ENCODE results near the gene ZC2HC1B. TPM values are rescaled to one million over a fixed set of nuclear protein-coding genes. Genes with fewer than 3 reads are reported as not detected.

Gene ZC2HC1B
- total RNA-seq, 1 experiment from 2014 or later: not detected

GRCh38 chr6:143880412-143880811 lies 16.1 kb downstream of the ZC2HC1B start:
- ChIA-PET CTCF (no interaction called here), POLR2A (no interaction called here), RAD21 (ENCODE audit: low non-redundant PET in 1 of 2, low total read pairs in 2 of 2, uncharacterized antibody in 2 of 2, unreplicated experiment in 2 of 2) (no interaction called here)
- H3K9me2 ChIP-seq (ENCODE audit: insufficient read depth): no peaks in the 10 kb centered on the region
- H3K27me3 ChIP-seq (ENCODE audit: insufficient read depth, low read length): no peaks in the 10 kb centered on the region
- intact Hi-C loops (cut with micrococcal nuclease): no loop called here
- H3K9me3 ChIP-seq (ENCODE audit: control insufficient read depth in 1 of 2, insufficient read depth in 1 of 2, low read depth in 1 of 2, low read length in 2 of 2): no peaks in the 10 kb centered on the region
- TF ChIP-seq CBX3 (IDR thresholded peaks at IDR 0.05; ENCODE audit: low read depth) (no peak), JUND (IDR thresholded peaks at IDR 0.05) (no peak), EZH2phosphoT487 (IDR thresholded peaks at IDR 0.05; ENCODE audit: borderline replicate concordance) (no peak), ZFX (IDR thresholded peaks at IDR 0.05) (no peak), TCF7L2 (IDR thresholded peaks at IDR 0.05; ENCODE audit: borderline replicate concordance, extremely low read depth, insufficient read depth, insufficient read length) (no peak), MAX (IDR thresholded peaks at IDR 0.05) (no peak), SRF (IDR thresholded peaks at IDR 0.05; ENCODE audit: low read depth) (no peak), FOSL1 (IDR thresholded peaks at IDR 0.05; ENCODE audit: low read depth) (no peak), CTCF (IDR thresholded peaks at IDR 0.05 in 2 of 3, conservative IDR thresholded peaks at IDR 0.05 in 1 of 3; ENCODE audit: borderline replicate concordance in 1 of 3, insufficient read depth in 1 of 3, low read depth in 2 of 3, low read length in 2 of 3) (no peak), ATF3 (IDR thresholded peaks at IDR 0.05) (no peak), ZBTB33 (IDR thresholded peaks at IDR 0.05; ENCODE audit: extremely low read depth, insufficient replicate concordance, low read length) (no peak)
- DNase-seq (ENCODE audit: low read depth, low spot score) (no peak), ATAC-seq (no peak)
- no peak overlapping the region for H2AFZ ChIP-seq (ENCODE audit: low read depth, low read length, poor library complexity, severe bottlenecking)
- no peak overlapping the region for H3K4me2 ChIP-seq (ENCODE audit: low read length)
- no peaks in the 10 kb centered on the region for H3K36me3 ChIP-seq (ENCODE audit: control insufficient read depth in 1 of 2, insufficient read depth in 2 of 2, low read length in 2 of 2)
- H3K4me3 ChIP-seq (replicated peaks in 1 of 2; ENCODE audit: low read depth in 1 of 2, low read length in 2 of 2): no peak overlapping the region
- no peaks in the 10 kb centered on the region for H3K4me1 ChIP-seq (ENCODE audit: control insufficient read depth in 1 of 2, insufficient read depth in 2 of 2, low read length in 2 of 2)
- H3K9ac ChIP-seq (ENCODE audit: low read length): no peak overlapping the region
- BruUV-seq (replicated peaks): no TSS peak
- H3K27ac ChIP-seq (ENCODE audit: low read depth, low read length): no peak overlapping the region
- H3K79me2 ChIP-seq (ENCODE audit: insufficient read depth, low read length): no peaks in the 10 kb centered on the region
- H4K20me1 ChIP-seq (ENCODE audit: insufficient read depth): no peaks in the 10 kb centered on the region
